ENCODE results near the gene GP1BB. TPM values are rescaled to one million over a fixed set of nuclear protein-coding genes. Genes with fewer than 3 reads are reported as not detected.

GP1BB gene
- total and polyA plus RNA-seq, 2 experiments from 2014 or later = 4.9 to 10.2 TPM

- no peak for DNase-seq
- no peak overlapping the region for H3K4me3 ChIP-seq
- in situ Hi-C loops (cut with MboI) = no loop called here
- no peak overlapping the region for H3K27ac ChIP-seq
- H3K9ac ChIP-seq = peak overlapping the region; percentile 73
- H3K9me2 ChIP-seq (ENCODE audit: insufficient read depth) = no peaks in the 10 kb centered on the region
- H3K79me2 ChIP-seq (ENCODE audit: insufficient read depth) = no peaks in the 10 kb centered on the region
- no peak for TF ChIP-seq EZH2phosphoT487 (IDR thresholded peaks at IDR 0.05; ENCODE audit: insufficient read depth, low read depth)
- no peak for TF ChIP-seq EZH2 (IDR thresholded peaks at IDR 0.05; ENCODE audit: insufficient read depth, poor library complexity, severe bottlenecking)
- no peak overlapping the region for H3K4me2 ChIP-seq (ENCODE audit: unreplicated experiment)
- no peaks in the 10 kb centered on the region for H3K4me1 ChIP-seq (ENCODE audit: insufficient read depth)
- no peaks in the 10 kb centered on the region for H3K27me3 ChIP-seq (replicated peaks; ENCODE audit: insufficient read depth)
- peak overlapping the region; percentile 87 for H2AFZ ChIP-seq
- no peaks in the 10 kb centered on the region for H3K36me3 ChIP-seq (ENCODE audit: low read depth)
- H3K9me3 ChIP-seq (ENCODE audit: low read depth) = no peaks in the 10 kb centered on the region
- H3F3A ChIP-seq (ENCODE audit: insufficient read depth) = no peaks in the 10 kb centered on the region
- WGBS, 2 experiments (ENCODE audit: low coverage in 1 of 2, low lambda C conversion rate in 2 of 2, missing lambda C conversion rate in 2 of 2) = 94 to 96% methylated on average over 8 of the region's 8 CpGs
- H4K20me1 ChIP-seq (ENCODE audit: insufficient read depth) = no peaks in the 10 kb centered on the region
Observed at GRCh38 chr22:19730198-19730597, 6.9 kb downstream of the GP1BB start.

GRCh38 chr22:19730655-19731360 lies 7.5 kb downstream of the GP1BB start:
- Histone ChIP-seq H3K9ac (peak overlapping the region; percentile 73), H3K9me3 (ENCODE audit: low read depth) (no peaks in the 10 kb centered on the region), H3K9me2 (ENCODE audit: insufficient read depth) (no peaks in the 10 kb centered on the region), H3K4me1 (ENCODE audit: insufficient read depth) (no peaks in the 10 kb centered on the region), H3K36me3 (ENCODE audit: low read depth) (no peaks in the 10 kb centered on the region), H4K20me1 (ENCODE audit: insufficient read depth) (no peaks in the 10 kb centered on the region), H3K4me2 (ENCODE audit: unreplicated experiment) (peak overlapping the region; percentile 75), H2AFZ (peak overlapping the region; percentile 87), H3K79me2 (ENCODE audit: insufficient read depth) (no peaks in the 10 kb centered on the region), H3F3A (ENCODE audit: insufficient read depth) (no peaks in the 10 kb centered on the region), H3K4me3 (peak overlapping the region; percentile 71), H3K27ac (no peak overlapping the region), H3K27me3 (replicated peaks; ENCODE audit: insufficient read depth) (no peaks in the 10 kb centered on the region)
- in situ Hi-C loops (cut with MboI) = no loop called here
- 5 to 6% methylated on average over 31 to 43 of the region's 48 CpGs for WGBS, 2 experiments (ENCODE audit: low coverage in 1 of 2, low lambda C conversion rate in 2 of 2, missing lambda C conversion rate in 2 of 2)
- TF ChIP-seq EZH2 (IDR thresholded peaks at IDR 0.05; ENCODE audit: insufficient read depth, poor library complexity, severe bottlenecking) = no peak
- TF ChIP-seq EZH2phosphoT487 (IDR thresholded peaks at IDR 0.05; ENCODE audit: insufficient read depth, low read depth) = no peak
- peak; percentile 87 for DNase-seq

GRCh38 chr22:19731361-19732135 lies 8.2 kb downstream of the GP1BB start:
- Histone ChIP-seq H3F3A (ENCODE audit: insufficient read depth) (no peaks in the 10 kb centered on the region), H3K27me3 (replicated peaks; ENCODE audit: insufficient read depth) (no peaks in the 10 kb centered on the region), H3K4me2 (ENCODE audit: unreplicated experiment) (no peak overlapping the region), H3K79me2 (ENCODE audit: insufficient read depth) (no peaks in the 10 kb centered on the region), H3K27ac (no peak overlapping the region), H3K9me3 (ENCODE audit: low read depth) (no peaks in the 10 kb centered on the region), H4K20me1 (ENCODE audit: insufficient read depth) (no peaks in the 10 kb centered on the region), H3K36me3 (ENCODE audit: low read depth) (no peaks in the 10 kb centered on the region), H3K4me3 (no peak overlapping the region), H3K4me1 (ENCODE audit: insufficient read depth) (no peaks in the 10 kb centered on the region), H3K9ac (no peak overlapping the region), H2AFZ (peak overlapping the region; percentile 87), H3K9me2 (ENCODE audit: insufficient read depth) (no peaks in the 10 kb centered on the region)
- no peak for DNase-seq
- 68 to 74% methylated on average over 16 to 21 of the region's 21 CpGs for WGBS, 2 experiments (ENCODE audit: low coverage in 1 of 2, low lambda C conversion rate in 2 of 2, missing lambda C conversion rate in 2 of 2)
- TF ChIP-seq EZH2phosphoT487 (IDR thresholded peaks at IDR 0.05; ENCODE audit: insufficient read depth, low read depth) (no peak), EZH2 (IDR thresholded peaks at IDR 0.05; ENCODE audit: insufficient read depth, poor library complexity, severe bottlenecking) (no peak)
- in situ Hi-C loops (cut with MboI) = no loop called here

- no peaks in the 10 kb centered on the region for H3K79me2 ChIP-seq (ENCODE audit: insufficient read depth)
- H3K4me1 ChIP-seq (ENCODE audit: insufficient read depth) = no peaks in the 10 kb centered on the region
- no peaks in the 10 kb centered on the region for H3K9me2 ChIP-seq (ENCODE audit: insufficient read depth)
- no peak for DNase-seq
- H3K27me3 ChIP-seq (replicated peaks; ENCODE audit: insufficient read depth) = no peaks in the 10 kb centered on the region
- no peak overlapping the region for H3K9ac ChIP-seq
- TF ChIP-seq EZH2phosphoT487 (IDR thresholded peaks at IDR 0.05; ENCODE audit: insufficient read depth, low read depth) (no peak), EZH2 (IDR thresholded peaks at IDR 0.05; ENCODE audit: insufficient read depth, poor library complexity, severe bottlenecking) (no peak)
- no peaks in the 10 kb centered on the region for H4K20me1 ChIP-seq (ENCODE audit: insufficient read depth)
- in situ Hi-C loops (cut with MboI) = no loop called here
- no peaks in the 10 kb centered on the region for H3K36me3 ChIP-seq (ENCODE audit: low read depth)
- H2AFZ ChIP-seq = no peak overlapping the region
- WGBS, 2 experiments (ENCODE audit: low coverage in 1 of 2, low lambda C conversion rate in 2 of 2, missing lambda C conversion rate in 2 of 2) = 88 to 90% methylated on average over 10 of the region's 10 CpGs
- no peak overlapping the region for H3K4me3 ChIP-seq
- H3K27ac ChIP-seq = no peak overlapping the region
- H3K4me2 ChIP-seq (ENCODE audit: unreplicated experiment) = no peak overlapping the region
- no peaks in the 10 kb centered on the region for H3F3A ChIP-seq (ENCODE audit: insufficient read depth)
- no peaks in the 10 kb centered on the region for H3K9me3 ChIP-seq (ENCODE audit: low read depth)
Observed at GRCh38 chr22:19732403-19733113, 9.2 kb downstream of the GP1BB start.
